HCT116 (cell line): ENCODE results near the gene WBP1.

Experiments
- SP1 ChIP-seq: IDR thresholded peaks from 2 replicates; pipeline ENCODE4 v1.6.1; 2012; ENCODE audit warnings: low read depth
- ZNF274 ChIP-seq: fragments of 200-500 bp; sonication (Bioruptor generic); IDR thresholded peaks from 2 replicates; pipeline ENCODE4 v1.6.1; 2014; ENCODE audit warnings: mild to moderate bottlenecking, low read depth, low read length, inconsistent platforms

DNA sequence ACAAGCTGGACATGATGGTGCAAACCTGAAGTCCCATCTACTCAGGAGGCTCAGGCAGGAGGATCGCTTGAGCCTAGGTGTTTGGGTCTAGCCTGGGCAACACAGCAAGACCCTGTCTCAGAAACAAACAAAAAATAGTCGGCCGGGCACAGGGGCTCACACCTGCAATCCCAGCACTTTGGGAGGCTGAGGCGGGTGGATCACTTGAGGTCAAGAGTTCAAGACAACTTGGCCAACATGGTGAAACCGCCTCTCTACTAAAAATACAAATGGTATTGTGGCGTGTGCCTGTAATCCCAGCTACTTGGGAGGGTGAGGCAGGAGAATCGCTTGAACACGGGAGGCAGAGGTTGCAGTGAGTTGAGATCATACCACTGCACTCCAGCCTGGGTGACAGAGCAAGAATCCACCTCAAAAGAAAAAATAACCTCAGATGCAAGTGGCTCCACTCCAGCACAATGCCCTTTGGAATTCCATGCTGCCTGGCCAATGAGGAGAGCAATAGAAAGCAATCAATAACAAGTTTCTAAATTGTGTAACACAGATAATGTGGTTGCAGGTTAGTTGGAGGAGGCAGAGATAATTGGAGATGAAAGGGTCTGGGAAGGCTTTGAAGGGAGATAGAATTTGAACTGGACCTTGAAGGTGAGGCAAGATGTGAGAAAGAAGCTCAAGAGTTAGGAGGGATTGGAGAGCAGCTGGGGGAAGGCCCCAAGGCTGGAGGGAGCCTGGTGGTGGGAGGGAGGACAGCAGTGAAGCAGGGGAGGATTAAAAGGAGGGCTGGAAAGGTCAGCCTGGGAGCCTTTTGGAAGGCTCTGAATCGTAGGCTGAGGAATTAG is 30.6 kb downstream of the WBP1 start:
- TF ChIP-seq SP1 (no peak), ZNF274 (no peak)
